Measurements from ENCODE around the gene S100A1.

S100A1 gene

GRCh38 chr1:153608089-153608682, 20.0 kb upstream of the S100A1 start:
- POLR2A ChIA-PET = interaction anchor here (0.6 to 2.8 kb wide), 5 partner anchors 10 to 27 kb away, joined by 3 to 20 read pairs (median 4); partner anchors contain the start of gene S100A13
- H3K4me3 ChIP-seq (ENCODE audit: low read depth, low read length) = peak overlapping the region; percentile 58
- no peak for DNase-seq (ENCODE audit: low read depth, low spot score)
- no peak for TF ChIP-seq CTCF (IDR thresholded peaks at IDR 0.05; ENCODE audit: insufficient read depth, low read length, missing control alignments)
- CTCF ChIA-PET = interaction anchor here (0.9 to 2.8 kb wide), 6 partner anchors 10 to 113 kb away, joined by 3 to 13 read pairs (median 6); partner anchors contain the start of gene S100A13

- H3K4me3 ChIP-seq (ENCODE audit: low read depth, low read length) = peak overlapping the region; percentile 58
- CTCF ChIA-PET = interaction anchor here (1.3 to 11.1 kb wide), 6 partner anchors 9 to 114 kb away, joined by 3 to 93 read pairs (median 7); partner anchors contain the start of gene S100A13
- no peak for DNase-seq (ENCODE audit: low read depth, low spot score)
These were observed 19.3 kb upstream of the S100A1 start for GRCh38 chr1:153608742-153609584.

GRCh38 chr1:153609585-153609907, 18.7 kb upstream of the S100A1 start:
- no peak for TF ChIP-seq CTCF (IDR thresholded peaks at IDR 0.05; ENCODE audit: insufficient read depth, low read length, missing control alignments)
- H3K4me3 ChIP-seq (ENCODE audit: low read depth, low read length) = peak overlapping the region; percentile 58
- CTCF ChIA-PET = interaction anchor here (1.4 to 12.8 kb wide), 4 partner anchors 9 to 100 kb away, joined by 5 to 148 read pairs (median 53); no protein-coding TSS in a partner anchor
- DNase-seq (ENCODE audit: low read depth, low spot score) = no peak
- POLR2A ChIA-PET = interaction anchor here (1.6 to 2.8 kb wide), 3 partner anchors 17 to 26 kb away, joined by 3 to 20 read pairs (median 4); partner anchors contain the start of genes CHTOP and S100A13

More at GRCh38 chr1:153608742-153609584, 19.3 kb upstream of the S100A1 start:
- POLR2A ChIA-PET = interaction anchor here (0.6 to 2.8 kb wide), 4 partner anchors 10 to 26 kb away, joined by 3 to 20 read pairs (median 4); partner anchors contain the start of genes CHTOP and S100A13
- no peak for TF ChIP-seq CTCF (IDR thresholded peaks at IDR 0.05; ENCODE audit: insufficient read depth, low read length, missing control alignments)

- CTCF ChIA-PET = interaction anchor here (3.4 to 12.8 kb wide), 3 partner anchors 10 to 101 kb away, joined by 19 to 148 read pairs (median 93); no protein-coding TSS in a partner anchor
- no peak for DNase-seq (ENCODE audit: low read depth, low spot score)
- POLR2A ChIA-PET = interaction anchor here (0.7 to 9.4 kb wide), 4 partner anchors 13 to 37 kb away, joined by 3 to 127 read pairs (median 4); partner anchors contain the start of genes CHTOP and S100A13
- H3K4me3 ChIP-seq (ENCODE audit: low read depth, low read length) = peak overlapping the region; percentile 41
- TF ChIP-seq CTCF (IDR thresholded peaks at IDR 0.05; ENCODE audit: insufficient read depth, low read length, missing control alignments) = no peak
These were observed 17.9 kb upstream of the S100A1 start for GRCh38 chr1:153610334-153610733.

- CTCF ChIA-PET = interaction anchor here (3.4 to 12.8 kb wide), 5 partner anchors 10 to 102 kb away, joined by 19 to 178 read pairs (median 93); partner anchors contain the start of genes CHTOP, S100A1 and S100A13
These were observed 17.4 kb upstream of the S100A1 start for GRCh38 chr1:153610811-153611301.

More at GRCh38 chr1:153610811-153611301, 17.4 kb upstream of the S100A1 start:
- TF ChIP-seq CTCF (IDR thresholded peaks at IDR 0.05; ENCODE audit: insufficient read depth, low read length, missing control alignments) = no peak
- no peak for DNase-seq (ENCODE audit: low read depth, low spot score)
- peak overlapping the region; percentile 83 for H3K4me3 ChIP-seq (ENCODE audit: low read depth, low read length)
- POLR2A ChIA-PET = interaction anchor here (0.7 to 9.4 kb wide), 3 partner anchors 13 to 38 kb away, joined by 3 to 127 read pairs (median 4); partner anchors contain the start of gene S100A13

All from AG04449 (cell line).